Activated CD8-positive, alpha-beta T cell treated with anti-CD3 and anti-CD28 coated beads for 36 hours (primary cell): Measurements from ENCODE around the gene THADA. TPM values are rescaled to one million over a fixed set of nuclear protein-coding genes. Genes with fewer than 3 reads are reported as not detected.

Experiments
- ATAC-seq: fragments of 200-7000 bp; cut with Tn5 transposase; one replicate; pipeline ENCODE4 v1.10.0; 2021; ENCODE audit warnings: mild to moderate bottlenecking, moderate library complexity
- CTCF ChIA-PET: fragments of 350-600 bp; sonication (Branson Sonifier 250); formaldehyde crosslinking; loops from one replicate; lab custom pipeline; 2021; ENCODE audit warnings: antibody characterized with exemption; lab: Charles Lee
- POLR2A ChIA-PET: fragments of 350-600 bp; sonication (Branson Sonifier 250); formaldehyde crosslinking; loops from one replicate; lab custom pipeline; 2021; ENCODE audit warnings: antibody characterized with exemption; lab: Charles Lee
- DNase-seq: peaks from one replicate; pipeline ENCODE4 v3.0.0-alpha.2; 2020
- H3K27ac Mint-ChIP-seq: one replicate; pipeline ENCODE4 v1.8.0; 2021; ENCODE audit warnings: mild to moderate bottlenecking, mixed read lengths
- H3K27me3 Mint-ChIP-seq: one replicate; pipeline ENCODE4 v1.8.0; 2021; ENCODE audit warnings: mixed read lengths
- H3K36me3 Mint-ChIP-seq: one replicate; pipeline ENCODE4 v1.8.0; 2021; ENCODE audit warnings: low read depth, mixed read lengths
- H3K4me1 Mint-ChIP-seq: one replicate; pipeline ENCODE4 v1.8.0; 2021; ENCODE audit warnings: low read depth, mixed read lengths
- H3K4me3 Mint-ChIP-seq: one replicate; pipeline ENCODE4 v1.8.0; 2021; ENCODE audit warnings: mild to moderate bottlenecking, moderate library complexity, mixed read lengths
- H3K9me3 Mint-ChIP-seq: one replicate; pipeline ENCODE4 v1.8.0; 2021; ENCODE audit warnings: mixed read lengths
- CTCF ChIP-seq: fragments of 200-600 bp; IDR thresholded peaks from one replicate; pipeline ENCODE4 v1.8.0; 2022; ENCODE audit warnings: antibody characterized with exemption, mild to moderate bottlenecking
- intact Hi-C: fragments of 100-400 bp; cut with micrococcal nuclease; formaldehyde crosslinking; loops from one replicate; pipeline ENCODE4 v1.10.0; 2022
- total RNA-seq, 2 experiments: library from RNA; stranded (reverse); gene quantifications; one replicate each; pipeline ENCODE4 v1.2.3, GENCODE V29; 2021

Gene THADA
- total RNA-seq, 2 experiments from 2014 or later: 31.3 to 31.6 TPM

- TF ChIP-seq CTCF: no peak
- Mint-ChIP-seq H3K27ac (no peak overlapping the region), H3K9me3 (no peaks in the 10 kb centered on the region), H3K4me1 (no peaks in the 10 kb centered on the region), H3K36me3 (peaks cover 18% of the 10 kb centered on the region), H3K27me3 (no peaks in the 10 kb centered on the region), H3K4me3 (no peak overlapping the region)
- ChIA-PET POLR2A (interaction anchor here (1.4 kb wide), 1 partner anchor 216 kb away, joined by 4 read pairs; the partner anchor contains the start of gene ZFP36L2), CTCF (interaction anchor here (0.8 kb wide), 1 partner anchor 41 kb away, joined by 3 read pairs; no protein-coding TSS in a partner anchor)
- intact Hi-C loops: no loop called here
- DNase-seq (no peak), ATAC-seq (no peak)
Observed at GRCh38 chr2:43443282-43443681, 152.6 kb downstream of the THADA start.

GRCh38 chr2:43441195-43441594 is 154.6 kb downstream of the THADA start:
- POLR2A ChIA-PET: no interaction called here

GRCh38 chr2:43438858-43439655 is 156.8 kb downstream of the THADA start:
- Mint-ChIP-seq H3K4me3 (no peak overlapping the region), H3K27me3 (no peaks in the 10 kb centered on the region), H3K9me3 (no peaks in the 10 kb centered on the region), H3K36me3 (peaks cover 9% of the 10 kb centered on the region), H3K27ac (no peak overlapping the region), H3K4me1 (no peaks in the 10 kb centered on the region)
- POLR2A ChIA-PET: no interaction called here
- DNase-seq (no peak), ATAC-seq (no peak)
- no peak for TF ChIP-seq CTCF
- intact Hi-C loops: no loop called here
- CTCF ChIA-PET: no interaction called here

More at GRCh38 chr2:43441195-43441594, 154.6 kb downstream of the THADA start:
- TF ChIP-seq CTCF: no peak
- DNase-seq (no peak), ATAC-seq (no peak)
- H3K4me3 Mint-ChIP-seq: no peak overlapping the region
- no peaks in the 10 kb centered on the region for H3K4me1 Mint-ChIP-seq
- peaks cover 9% of the 10 kb centered on the region for H3K36me3 Mint-ChIP-seq
- CTCF ChIA-PET: interaction anchor here (1.0 to 1.4 kb wide), 2 partner anchors 9 to 11 kb away, joined by 3 to 5 read pairs; no protein-coding TSS in a partner anchor
- H3K27me3 Mint-ChIP-seq: no peaks in the 10 kb centered on the region
- H3K27ac Mint-ChIP-seq: no peak overlapping the region
- H3K9me3 Mint-ChIP-seq: no peaks in the 10 kb centered on the region
- intact Hi-C loops: no loop called here

GRCh38 chr2:43438342-43438741 is 157.5 kb downstream of the THADA start:
- H3K36me3 Mint-ChIP-seq: peaks cover 10% of the 10 kb centered on the region
- ChIA-PET CTCF (no interaction called here), POLR2A (no interaction called here)
- no peak overlapping the region for H3K4me3 Mint-ChIP-seq
- intact Hi-C loops: no loop called here
- TF ChIP-seq CTCF: no peak
- no peaks in the 10 kb centered on the region for H3K9me3 Mint-ChIP-seq
- H3K27ac Mint-ChIP-seq: no peak overlapping the region
- DNase-seq: no peak
- H3K27me3 Mint-ChIP-seq: no peaks in the 10 kb centered on the region
- no peaks in the 10 kb centered on the region for H3K4me1 Mint-ChIP-seq
- ATAC-seq: no peak

- intact Hi-C loops: no loop called here
- POLR2A ChIA-PET: no interaction called here
- CTCF ChIA-PET: no interaction called here
- DNase-seq: no peak
- no peaks in the 10 kb centered on the region for H3K27me3 Mint-ChIP-seq
- H3K27ac Mint-ChIP-seq: no peak overlapping the region
- H3K9me3 Mint-ChIP-seq: no peaks in the 10 kb centered on the region
- H3K36me3 Mint-ChIP-seq: peaks cover 11% of the 10 kb centered on the region
- H3K4me3 Mint-ChIP-seq: no peak overlapping the region
- TF ChIP-seq CTCF: no peak
- H3K4me1 Mint-ChIP-seq: no peaks in the 10 kb centered on the region
- ATAC-seq: no peak
Observed at GRCh38 chr2:43437363-43437762, 158.5 kb downstream of the THADA start.
